GM06990 (cell line): ENCODE measurements around the gene C19orf53.

ENCODE experiments used
- DNase-seq: peaks from one replicate; pipeline ENCODE4 v3.0.0-alpha.2; 2011; ENCODE audit not compliant: insufficient read length; ENCODE audit errors: extremely low read depth
- H3K27me3 ChIP-seq: replicated peaks from 2 replicates; pipeline ENCODE4 v1.6.0; 2011; ENCODE audit warnings: low read length; ENCODE audit not compliant: control insufficient read depth, insufficient read depth
- H3K36me3 ChIP-seq: 2 replicates; pipeline ENCODE4 v1.5.1; 2011; ENCODE audit warnings: low read length; ENCODE audit not compliant: control insufficient read depth, insufficient read depth
- H3K4me3 ChIP-seq: replicated peaks from 2 replicates; pipeline ENCODE4 v1.5.1; 2011; ENCODE audit warnings: low read depth, mild to moderate bottlenecking, control low read depth, low read length
- CTCF ChIP-seq: IDR thresholded peaks from 2 replicates; pipeline ENCODE4 v1.5.1; 2011; ENCODE audit warnings: low read length, control low read depth, mild to moderate bottlenecking, inconsistent platforms; ENCODE audit not compliant: insufficient read depth, poor library complexity, severe bottlenecking

The C19orf53 gene

GRCh38 chr19:13764821-13765394 is 9.3 kb upstream of the C19orf53 start:
- H3K27me3 ChIP-seq = no peaks in the 10 kb centered on the region
- DNase-seq = peak; percentile 54
- no peak for TF ChIP-seq CTCF

DNA sequence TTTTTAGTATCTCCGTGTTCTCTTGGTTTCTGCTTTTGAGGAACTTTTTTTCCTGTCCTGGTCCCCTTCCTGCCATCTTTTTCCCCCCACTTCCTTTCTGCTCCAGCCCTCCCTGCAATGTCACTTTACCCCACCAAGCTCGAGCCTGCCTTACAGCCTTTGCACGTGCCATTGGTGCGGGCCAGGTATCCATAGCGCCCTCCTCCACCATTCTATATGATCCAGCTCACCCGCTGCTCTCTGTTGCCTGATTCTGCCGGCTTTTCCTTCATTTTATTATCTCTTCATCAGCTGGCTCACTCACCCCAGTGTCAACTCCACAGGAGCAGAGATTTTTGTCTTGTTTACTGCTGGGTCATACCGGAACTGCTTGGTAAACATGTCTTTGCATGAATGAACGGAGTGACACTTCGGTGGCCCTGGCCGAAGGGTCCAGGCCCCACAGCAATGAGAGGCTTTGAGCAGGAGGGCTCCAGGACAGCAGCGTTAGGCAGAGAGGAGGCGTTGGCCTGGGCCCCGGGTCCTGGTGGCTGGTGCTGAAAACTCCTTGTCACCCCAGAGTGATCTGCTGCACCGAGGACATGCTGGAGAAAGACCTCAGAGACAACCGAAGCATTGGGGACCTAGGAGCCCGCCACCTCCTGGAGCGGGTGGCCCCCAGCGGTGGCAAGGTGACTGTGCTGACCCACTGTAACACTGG is 8.7 kb upstream of the C19orf53 start:
- Histone ChIP-seq H3K36me3 (peaks cover 17% of the 10 kb centered on the region), H3K4me3 (peak overlapping the region; percentile 83), H3K27me3 (no peaks in the 10 kb centered on the region)
- no peak for TF ChIP-seq CTCF
- DNase-seq = no peak

More at GRCh38 chr19:13764821-13765394, 9.3 kb upstream of the C19orf53 start:
- H3K4me3 ChIP-seq = peak overlapping the region; percentile 83
- peaks cover 16% of the 10 kb centered on the region for H3K36me3 ChIP-seq

DNA sequence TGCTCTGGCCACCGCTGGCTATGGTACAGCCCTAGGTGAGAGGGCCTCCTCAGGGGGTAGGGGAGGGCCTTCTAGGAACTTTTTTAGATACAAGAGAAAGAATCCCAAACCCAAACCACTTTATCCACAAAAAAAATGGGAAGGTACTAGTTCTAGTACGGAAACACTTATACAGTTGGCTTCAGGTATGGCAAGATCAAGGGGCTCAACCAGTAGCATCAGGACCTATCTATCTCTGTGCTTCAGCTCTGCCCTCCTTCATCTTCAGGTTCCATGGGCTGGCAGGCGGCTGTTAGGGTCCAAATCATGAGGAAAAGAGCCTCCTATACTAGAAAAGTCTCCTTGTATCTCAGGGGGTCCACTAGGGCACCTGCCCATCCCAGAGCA is 8.2 kb upstream of the C19orf53 start:
- H3K4me3 ChIP-seq = no peak overlapping the region
- H3K36me3 ChIP-seq = peaks cover 15% of the 10 kb centered on the region

DNA sequence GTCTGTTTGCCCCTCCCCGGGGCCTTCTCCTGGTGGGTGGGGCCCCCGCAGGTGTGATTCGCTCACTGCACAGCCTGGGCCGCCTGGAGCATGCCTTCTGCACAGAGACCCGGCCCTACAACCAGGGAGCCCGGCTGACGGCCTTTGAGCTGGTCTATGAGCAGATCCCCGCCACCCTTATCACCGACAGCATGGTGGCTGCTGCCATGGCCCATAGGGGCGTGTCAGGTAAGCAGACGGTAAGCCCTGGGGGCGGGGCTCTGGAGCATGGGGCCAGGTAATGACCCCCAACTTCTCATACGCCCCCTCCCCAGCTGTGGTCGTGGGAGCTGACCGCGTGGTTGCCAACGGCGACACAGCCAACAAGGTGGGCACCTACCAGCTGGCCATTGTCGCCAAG is 5.7 kb upstream of the C19orf53 start:
- H3K4me3 ChIP-seq = no peak overlapping the region
- no peak for DNase-seq
- no peak for TF ChIP-seq CTCF
- peaks cover 9% of the 10 kb centered on the region for H3K36me3 ChIP-seq
- no peaks in the 10 kb centered on the region for H3K27me3 ChIP-seq

More for the DNA sequence above, 8.2 kb upstream of the C19orf53 start:
- no peaks in the 10 kb centered on the region for H3K27me3 ChIP-seq
- TF ChIP-seq CTCF = no peak
- no peak for DNase-seq

DNA sequence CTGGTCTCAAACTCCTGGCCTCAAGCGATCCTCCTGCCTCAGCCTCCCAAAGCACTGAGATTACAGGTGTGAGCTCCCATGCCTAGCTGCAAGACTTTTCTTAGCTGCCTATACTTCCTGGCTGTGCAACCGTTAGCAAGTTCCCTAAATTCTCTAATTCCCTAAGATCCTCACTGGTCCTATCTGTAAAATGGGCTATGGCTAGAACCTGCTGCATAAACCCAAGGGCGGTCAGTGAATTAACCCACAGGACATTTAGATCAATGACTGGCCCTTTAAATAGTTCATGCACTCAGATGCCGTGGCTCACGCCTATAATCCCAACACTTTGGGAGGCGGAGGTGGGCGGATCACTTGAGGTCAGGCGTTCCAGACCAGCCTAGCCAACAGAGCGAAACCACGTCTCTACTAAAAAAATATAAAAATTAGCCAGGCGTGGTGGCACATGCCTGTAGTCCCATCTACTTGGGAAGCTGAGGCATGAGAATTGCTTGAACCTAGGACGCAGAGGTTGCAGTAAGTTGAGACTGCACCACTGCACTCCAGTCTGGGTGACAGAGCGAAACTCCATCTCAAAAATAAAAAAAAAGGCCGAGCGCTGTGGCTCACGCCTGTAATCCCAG is 4.1 kb upstream of the C19orf53 start:
- no peak for DNase-seq

More for the DNA sequence above, 4.1 kb upstream of the C19orf53 start:
- Histone ChIP-seq H3K4me3 (no peak overlapping the region), H3K36me3 (peaks cover 9% of the 10 kb centered on the region), H3K27me3 (no peaks in the 10 kb centered on the region)
- TF ChIP-seq CTCF = no peak
